NCI-H1436 treated with DMSO at 0.1 percent for 48 hours (cell line): ENCODE results near the gene FOXJ3.

ENCODE experiments used
- DNase-seq: peaks from one replicate; lab custom pipeline; 2025; lab: John Stamatoyannopoulos, UW

Gene FOXJ3

GRCh38 chr1:42335050-42335808 is at the start of gene FOXJ3:
TSS of gene FOXJ3 (minus strand) at chr1:42335235. CDS start at chr1:42311093, 24,142 bp downstream.
- peak; percentile 54 for DNase-seq

- no peak for DNase-seq
Observed at GRCh38 chr1:42381280-42381673, 46.2 kb upstream of the FOXJ3 start.

DNA sequence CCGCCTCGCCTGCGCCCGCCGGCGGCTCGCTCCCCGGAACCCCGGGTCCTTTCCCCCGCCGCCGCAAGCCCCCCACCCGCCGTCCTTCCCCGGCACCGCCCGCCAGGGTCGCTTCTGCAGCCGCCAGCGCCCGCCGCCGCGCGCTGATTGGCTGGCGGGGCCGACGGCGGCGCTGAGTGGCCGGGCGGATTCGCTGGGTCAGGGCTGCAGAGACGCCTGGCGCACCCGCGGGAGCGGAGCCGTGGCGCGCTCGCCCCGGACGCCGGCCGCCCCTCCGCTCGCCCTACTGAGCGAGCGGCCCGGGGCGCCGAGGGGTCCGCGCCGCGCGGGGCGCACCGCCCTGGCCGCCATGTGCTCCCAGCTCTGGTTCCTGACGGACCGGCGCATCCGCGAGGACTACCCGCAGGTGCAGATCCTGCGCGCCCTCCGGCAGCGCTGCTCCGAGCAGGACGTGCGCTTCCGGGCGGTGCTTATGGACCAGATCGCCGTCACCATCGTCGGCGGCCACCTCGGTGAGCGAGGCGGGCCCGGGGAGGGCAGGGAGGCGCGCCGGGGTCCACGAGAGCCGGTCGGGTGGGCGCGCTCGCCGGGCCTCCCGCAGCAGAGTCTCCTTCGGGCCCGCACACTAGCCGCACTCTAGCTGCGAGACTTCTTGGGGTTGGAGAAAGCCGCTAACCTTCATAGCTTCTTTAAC is 45.7 kb upstream of the FOXJ3 start, which contains the start of gene RIMKLA:
Gene RIMKLA (plus strand): TSS at position 207 of the 694 bp plus-strand sequence. CDS start 143 bp downstream, at position 350.
- DNase-seq = no peak

GRCh38 chr1:42379794-42380585 is 45.0 kb upstream of the FOXJ3 start:
- DNase-seq = no peak

DNA sequence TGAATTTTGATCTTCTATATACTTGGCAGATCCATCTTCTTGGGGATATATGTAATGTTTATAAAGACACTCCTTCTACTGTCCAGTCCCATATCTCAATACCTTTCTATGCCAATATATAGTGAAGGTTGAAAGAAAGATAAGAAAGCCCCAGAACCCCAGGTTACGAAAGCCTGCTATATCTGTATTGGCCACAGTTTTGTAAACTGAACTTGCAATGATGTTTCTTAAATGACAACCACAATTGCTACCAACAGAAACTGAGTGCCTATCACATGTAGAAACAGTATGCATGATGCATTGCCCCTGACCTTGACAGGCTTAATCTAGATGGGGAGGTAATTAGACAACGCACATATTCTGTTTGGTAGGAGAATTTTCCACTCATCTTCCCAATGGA is 37.8 kb upstream of the FOXJ3 start:
- DNase-seq = no peak

DNA sequence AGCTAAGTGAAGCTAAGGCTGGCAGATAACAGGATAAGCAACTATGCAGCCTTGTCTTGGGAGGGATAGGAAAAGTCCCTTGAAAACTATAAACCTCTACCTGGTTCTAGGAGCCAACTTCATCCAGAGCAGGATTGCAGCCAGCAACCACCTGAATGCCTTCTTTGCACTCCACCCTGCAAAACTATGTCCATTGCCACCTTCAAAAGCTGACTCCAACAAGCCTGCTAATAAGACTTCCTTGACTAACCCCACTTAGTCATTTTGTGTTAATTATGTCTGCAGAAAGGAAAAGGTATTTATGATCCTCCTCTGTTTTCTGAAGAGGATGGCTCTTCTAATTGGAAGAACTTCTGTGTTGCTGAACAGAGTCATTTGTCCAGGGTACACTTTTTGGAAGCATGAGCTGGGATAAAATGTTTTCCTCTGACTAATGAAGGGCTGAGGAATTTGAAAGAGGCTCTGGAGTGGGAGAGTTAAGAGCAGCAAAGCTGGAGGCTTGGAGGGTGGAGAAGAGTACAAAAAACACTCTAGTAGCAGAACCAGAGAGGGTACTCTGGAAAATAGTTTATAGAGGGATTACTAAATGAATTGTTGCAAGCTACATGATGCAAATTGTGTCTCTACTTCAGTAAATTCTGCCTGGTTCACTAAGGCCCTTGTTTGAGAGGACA is 36.0 kb upstream of the FOXJ3 start:
- DNase-seq = no peak

- no peak for DNase-seq
Observed at GRCh38 chr1:42369471-42369870, 34.4 kb upstream of the FOXJ3 start.

DNA sequence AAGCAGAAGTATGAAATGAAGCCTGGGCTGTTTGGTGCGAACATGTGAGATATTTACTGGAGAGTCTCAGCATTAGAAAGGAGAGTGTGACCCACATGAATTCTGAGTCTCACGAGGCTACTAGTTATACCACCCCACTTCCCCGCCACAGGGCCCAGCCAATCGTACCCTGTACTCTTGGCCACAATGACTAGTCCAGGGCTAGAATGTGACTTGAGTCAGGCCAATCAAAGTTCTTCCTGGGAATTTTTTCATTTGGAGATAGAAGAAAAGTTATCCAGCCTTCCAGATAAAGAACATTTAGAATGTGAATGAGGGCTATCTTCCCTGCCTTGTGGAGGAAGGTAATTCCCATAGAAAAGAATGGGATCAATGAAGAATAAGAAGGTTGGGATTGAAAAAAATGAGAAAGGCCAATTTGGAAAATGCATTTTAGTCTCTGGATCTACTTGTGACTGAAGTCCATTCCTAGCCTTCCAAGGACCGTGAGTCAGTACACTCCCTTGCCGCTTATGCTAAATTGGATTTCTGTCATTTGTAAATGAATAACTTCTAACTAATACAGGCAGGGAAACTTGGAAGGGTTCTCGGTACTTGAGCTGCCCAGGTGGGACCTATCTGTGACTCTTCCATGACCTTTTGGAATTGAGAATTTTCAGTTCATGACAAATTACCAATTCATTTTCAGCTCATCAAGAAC is 33.2 kb upstream of the FOXJ3 start:
- DNase-seq = no peak

GRCh38 chr1:42365118-42365517 is 30.1 kb upstream of the FOXJ3 start:
- no peak for DNase-seq

DNA sequence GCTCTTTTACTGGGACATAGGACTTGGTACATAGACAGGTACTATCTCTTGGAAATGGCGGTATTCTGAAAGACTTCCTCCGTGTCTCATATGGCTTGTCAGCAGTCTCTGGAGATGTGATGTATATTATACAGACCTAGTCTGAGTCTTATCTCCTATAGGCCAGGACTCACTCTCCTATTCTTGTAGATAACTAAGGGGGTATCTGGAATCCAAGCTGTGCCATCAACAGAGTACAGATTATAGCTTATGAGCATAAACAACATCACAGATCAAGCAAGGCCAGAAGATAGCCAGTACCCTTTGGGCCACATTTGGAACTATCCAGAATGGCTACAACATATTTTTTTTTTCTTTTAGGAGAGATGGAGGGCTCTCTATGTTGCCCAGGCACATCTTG is 29.5 kb upstream of the FOXJ3 start:
- no peak for DNase-seq

GRCh38 chr1:42364089-42364488 is 29.1 kb upstream of the FOXJ3 start:
- no peak for DNase-seq

DNA sequence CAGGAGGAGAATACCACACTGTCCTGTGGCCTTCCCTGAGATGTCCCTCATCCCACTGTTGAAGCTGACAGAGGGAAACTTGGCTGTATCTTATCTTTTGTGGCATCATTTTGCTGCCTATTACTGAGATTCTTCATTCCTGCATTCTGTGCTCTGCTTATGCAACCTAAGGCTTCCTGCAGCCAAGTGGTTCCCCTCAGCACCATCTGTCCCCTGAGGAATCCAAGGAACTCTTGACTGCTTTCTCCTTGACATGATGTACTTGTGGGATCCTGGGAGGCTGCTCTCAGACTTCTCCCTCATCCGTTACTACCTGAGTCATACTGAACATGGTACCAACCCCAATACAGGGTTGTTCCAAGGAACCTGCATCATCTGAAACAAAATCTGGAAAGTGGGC is 24.4 kb upstream of the FOXJ3 start:
- DNase-seq = no peak

DNA sequence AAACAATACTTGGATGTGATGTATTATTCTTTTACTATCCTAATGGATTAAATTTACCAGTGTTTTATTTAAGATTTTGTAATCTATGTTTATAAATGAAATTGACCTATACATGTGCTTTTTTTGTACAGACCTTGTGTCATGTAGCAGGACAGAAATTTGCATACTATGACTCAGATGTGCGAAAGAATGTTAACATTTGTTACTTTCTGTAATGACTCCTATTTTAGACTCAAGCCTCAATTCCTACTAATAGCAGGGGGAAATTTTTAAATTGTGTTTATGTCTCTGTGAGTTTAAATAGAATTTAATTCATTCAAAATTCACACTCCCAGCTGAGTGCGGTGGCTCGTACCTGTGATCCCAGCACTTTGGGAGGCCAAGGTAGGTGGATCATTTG is 23.8 kb upstream of the FOXJ3 start:
- no peak for DNase-seq

GRCh38 chr1:42350086-42350485 is 15.1 kb upstream of the FOXJ3 start:
- DNase-seq = no peak

DNA sequence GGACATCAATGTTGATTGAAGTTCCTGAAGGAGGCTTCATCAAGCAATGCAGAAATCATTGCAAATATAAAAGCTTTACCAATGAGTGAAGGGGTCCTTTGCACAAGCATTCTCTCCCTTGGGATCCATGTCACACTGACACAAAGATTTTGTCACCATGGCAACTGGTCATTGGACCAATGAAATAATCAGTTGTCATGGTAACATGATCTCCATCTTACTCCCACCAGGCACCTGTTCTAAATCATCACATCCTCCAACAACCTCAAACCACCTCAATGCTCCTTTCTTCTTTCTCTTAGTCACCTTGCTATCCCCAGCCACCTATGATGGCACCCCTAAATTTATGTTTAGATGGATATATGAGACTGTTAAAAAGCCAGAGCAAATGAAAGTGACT is 13.5 kb upstream of the FOXJ3 start:
- peak; percentile 26 for DNase-seq

DNA sequence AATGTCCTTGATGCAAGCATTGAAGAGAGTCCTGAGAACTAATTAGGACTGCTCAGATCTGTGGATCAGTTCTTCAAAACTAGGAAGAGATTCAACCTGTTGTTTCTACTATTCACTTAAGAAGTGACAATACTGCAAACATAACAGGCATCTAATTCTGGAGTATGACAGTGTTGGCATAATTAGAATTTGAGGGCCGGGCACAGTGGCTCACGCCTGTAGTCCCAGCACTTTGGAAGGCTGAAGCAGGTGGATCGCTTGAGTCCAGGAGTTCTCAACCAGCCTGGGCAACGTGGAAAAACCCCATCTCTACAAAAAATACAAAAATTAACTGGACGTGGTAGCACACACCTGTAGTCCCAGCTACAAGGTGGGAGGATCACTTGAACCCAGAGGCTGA is 8.0 kb upstream of the FOXJ3 start:
- DNase-seq = no peak

DNA sequence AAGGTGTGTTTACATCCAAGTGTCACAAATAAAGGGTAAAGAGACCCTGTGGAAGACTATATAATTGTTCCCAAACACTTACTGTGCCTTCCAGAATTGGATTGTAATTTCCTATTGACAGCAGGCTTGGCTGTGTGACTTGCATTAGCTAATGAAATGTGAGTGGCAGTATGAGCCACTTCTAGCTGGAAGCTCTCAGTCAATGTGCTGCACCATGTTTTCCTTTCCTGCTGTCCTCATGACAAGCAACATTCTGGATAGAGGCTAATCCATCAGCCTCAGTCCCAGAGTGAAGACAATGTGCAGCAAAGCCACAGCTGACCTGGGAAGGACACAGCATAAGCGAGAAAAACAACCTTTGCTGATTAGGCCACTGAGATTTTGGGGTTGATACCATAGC is 5.9 kb upstream of the FOXJ3 start:
- DNase-seq = peak; percentile 70

DNA sequence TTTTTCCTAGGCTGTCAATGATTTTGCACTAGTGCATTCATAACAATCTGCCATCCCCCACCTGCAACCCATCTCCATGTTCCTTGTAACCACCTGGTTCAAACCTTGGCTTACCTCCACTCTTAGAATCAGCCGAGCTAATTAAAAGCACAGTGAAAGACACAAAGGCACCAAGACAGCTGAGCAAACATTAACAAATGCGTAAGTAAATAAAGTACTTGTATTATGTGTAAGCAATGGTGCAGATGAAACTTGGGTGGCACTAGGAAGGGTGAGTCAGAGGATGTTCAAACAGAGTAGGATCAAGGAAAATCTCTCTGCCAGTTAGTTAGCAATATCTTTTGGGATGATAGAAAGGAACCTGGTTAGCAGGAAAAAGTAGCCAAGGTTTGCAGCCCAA is 5.1 kb upstream of the FOXJ3 start:
- peak; percentile 98 for DNase-seq

GRCh38 chr1:42336978-42337377 is 1.9 kb upstream of the FOXJ3 start:
- no peak for DNase-seq

- DNase-seq = peak; percentile 22
Observed at GRCh38 chr1:42335809-42336518, 929 bp upstream of the FOXJ3 start.
